Measurements from ENCODE around the gene SALL4.
"Not testable (repeated sequence)": the region's sequence is repeated elsewhere in the genome, so short reads cannot be mapped to it uniquely, and the experiment has no call there.

Gene SALL4

DNA sequence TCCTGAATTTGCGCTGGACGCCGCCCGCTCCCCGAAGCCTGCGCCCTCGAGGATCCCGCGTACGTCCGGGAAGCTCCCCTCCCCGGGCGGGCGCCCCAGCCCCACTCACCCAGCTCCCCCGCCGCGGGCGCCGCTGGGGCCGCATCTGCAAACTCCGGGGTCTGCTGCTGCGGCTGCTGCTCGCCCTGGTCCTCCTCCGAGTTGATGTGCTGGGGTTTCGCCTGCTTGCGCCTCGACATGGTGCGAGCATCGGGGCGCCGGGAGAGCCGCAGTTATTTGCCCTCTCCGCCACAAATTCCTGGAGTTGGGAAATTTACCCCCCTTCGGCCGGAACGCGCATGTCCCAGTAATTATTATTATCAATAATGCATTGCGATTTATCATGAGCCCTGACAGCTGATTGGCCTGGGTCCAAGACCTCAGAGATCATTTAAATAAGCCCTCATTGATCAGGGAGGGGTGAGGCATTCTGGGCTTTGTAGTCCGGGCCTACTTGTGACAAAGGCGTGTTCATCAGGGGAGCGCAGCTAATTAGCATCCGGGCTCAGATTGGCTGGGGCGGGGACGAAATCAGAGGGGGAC, at the start of gene SALL4:
Gene SALL4, minus strand, starts transcription at position 352 of the 582 bp plus-strand sequence. Its CDS starts 113 bp downstream, at position 239.
- DNase-seq = no peak

DNA sequence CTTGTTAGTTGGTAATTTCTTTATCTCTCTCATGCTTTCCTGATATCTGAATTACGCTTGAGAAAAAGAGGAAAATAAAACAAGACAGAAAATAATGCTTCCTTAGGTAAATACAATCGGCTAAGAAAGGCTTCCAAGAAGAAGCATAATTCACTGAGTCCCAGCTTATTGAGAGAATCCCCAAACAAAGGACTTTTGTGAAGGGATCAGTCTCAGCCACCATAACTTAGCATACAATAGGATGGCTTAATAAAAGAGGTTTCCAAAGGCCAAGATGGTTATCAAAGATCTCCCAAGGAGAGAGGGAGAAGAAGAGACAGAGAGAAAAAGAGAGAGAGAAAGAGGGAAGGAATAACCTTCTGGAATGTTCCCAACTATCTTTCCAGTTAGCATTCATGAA, 46.0 kb upstream of the SALL4 start:
- DNase-seq = no peak

DNA sequence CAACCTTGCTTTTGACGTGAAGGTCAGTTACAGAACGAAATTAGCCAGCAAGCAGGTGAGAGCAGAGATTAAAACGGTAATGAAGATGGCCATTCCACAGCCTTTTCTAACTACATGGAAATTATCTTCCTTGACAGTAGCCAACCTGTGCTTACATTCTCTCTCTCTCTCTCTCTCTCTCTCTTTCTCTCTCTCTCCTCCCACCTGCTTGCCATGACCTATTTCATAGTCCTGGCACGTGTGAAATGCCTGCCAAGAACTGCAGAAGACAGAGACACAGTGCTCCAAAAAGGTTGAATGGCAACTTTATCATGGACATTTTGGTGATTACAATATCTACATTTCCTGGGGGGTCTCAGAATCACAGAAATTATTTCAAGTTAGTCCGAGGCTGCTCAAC, 38.5 kb upstream of the SALL4 start:
- DNase-seq = no peak

DNA sequence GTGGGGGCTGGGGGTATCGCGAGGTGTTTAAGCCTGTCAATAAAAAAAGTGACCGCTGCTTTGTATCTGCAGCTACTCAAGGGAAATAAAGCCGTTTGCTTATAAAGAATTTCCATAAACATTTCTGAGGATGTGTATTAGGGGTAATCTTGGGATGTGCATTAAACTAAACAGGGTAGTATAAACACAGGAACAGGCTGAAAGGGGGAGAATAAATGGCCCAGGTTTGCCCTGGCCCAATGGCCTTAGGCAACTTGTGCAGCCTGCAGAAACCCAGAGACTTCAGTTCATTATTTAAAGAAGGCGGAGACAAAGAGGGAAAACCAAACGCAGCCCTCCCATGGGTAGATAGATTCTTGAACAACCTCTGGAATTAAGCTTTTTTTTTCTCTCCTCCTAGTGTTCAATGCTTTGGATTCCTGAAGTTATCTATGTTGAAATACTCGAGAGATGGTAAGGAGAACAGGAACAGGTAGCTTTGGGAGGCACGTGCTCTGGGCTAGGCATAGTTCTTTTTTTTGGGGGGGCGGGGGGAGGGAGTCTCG, 35.6 kb upstream of the SALL4 start:
- DNase-seq = no peak

DNA sequence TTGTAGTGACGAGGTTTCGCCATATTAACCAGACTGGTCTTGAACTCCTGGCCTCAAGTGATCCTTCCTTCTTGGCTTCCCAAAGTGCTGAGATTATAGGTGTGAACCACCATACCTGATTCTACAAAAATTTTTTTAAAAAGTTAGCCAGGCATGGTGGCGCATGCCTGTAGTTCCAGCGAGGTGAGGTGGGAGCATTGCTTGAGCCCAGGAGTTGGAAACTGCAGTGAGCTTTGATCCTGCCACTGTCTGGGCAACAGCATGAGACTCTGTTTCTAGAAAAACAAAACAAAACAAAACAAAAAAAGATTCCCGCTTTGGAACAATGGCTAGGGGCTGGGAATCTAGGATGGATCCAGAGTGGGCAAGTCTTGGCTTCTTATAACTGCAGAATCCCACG, 35.1 kb upstream of the SALL4 start:
- DNase-seq = no peak

DNA sequence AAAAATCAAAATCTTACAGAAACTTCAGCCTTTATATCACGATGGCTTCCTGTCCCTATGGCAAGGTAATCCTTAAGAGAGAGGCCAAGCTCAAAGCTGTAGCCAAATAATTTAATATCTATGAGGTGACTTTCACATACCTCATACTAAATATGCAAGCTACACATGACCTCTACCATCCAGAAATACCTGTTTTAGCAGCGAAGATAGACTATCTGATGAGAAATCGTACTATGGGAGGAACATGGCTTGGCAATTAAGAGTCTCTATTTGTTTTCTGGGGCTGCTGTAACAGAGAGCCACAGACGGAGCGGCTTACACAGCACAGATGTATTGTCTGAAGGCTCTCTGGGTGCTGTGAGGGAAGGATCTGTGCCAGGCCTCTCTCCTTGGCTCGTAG, 31.0 kb upstream of the SALL4 start:
- no peak for DNase-seq

DNA sequence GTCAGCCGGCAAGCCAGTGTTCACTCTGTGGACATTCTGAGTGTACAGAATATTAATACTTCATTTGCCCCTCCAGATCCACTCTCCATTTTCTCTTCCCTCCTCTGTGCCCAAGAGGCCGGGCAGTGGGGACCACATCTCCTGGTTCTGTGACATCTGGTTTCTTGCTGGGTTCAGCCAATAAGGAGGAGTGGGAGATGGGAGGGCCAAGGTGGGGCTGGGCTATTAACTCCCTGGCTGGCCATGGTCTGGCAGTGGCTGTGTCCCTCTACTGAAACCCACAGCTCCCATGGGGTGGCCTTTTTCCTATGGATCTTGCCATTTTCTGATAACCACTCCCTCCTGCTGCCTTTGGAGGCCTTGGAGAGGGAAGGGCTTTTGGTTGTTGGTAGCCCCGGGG, 30.0 kb upstream of the SALL4 start:
- no peak for DNase-seq

DNA sequence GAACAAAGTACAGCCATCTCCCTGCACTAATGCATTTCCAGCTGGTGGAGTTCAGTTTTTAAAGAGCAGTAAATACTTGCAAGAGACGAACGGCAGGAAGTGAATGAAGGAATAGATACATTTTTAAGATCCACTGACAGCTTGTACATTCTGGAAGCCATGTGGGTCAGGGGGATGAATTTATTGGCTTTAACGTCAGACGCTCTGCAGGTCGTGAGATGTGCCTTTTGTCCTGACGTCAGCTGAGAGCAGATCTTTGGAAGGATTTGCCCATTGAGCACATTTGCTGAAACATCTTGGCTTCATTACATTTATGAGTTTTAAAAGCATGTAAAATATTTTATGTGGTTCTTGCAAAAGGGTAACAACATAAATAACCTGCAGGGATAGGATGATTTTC, 29.5 kb upstream of the SALL4 start:
- DNase-seq = no peak

DNA sequence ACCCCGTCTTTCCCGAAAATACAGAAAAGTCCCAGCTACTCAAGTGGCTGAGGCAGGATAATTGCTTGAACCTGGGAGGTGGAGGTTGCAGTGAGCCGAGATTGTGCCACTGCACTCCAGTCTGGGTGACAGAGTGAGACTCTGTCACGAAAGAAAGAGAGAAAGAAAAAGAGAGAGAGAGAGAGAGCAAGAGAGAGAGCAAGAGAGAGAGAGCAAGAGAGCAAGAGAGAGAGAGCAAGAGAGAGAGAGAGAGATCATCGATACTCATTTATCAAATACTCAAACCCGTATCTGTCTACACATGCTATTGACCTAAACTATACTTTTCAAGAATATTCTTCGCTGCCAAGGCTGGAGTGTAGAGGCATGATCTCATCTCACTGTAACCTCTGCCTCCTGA, 28.2 kb upstream of the SALL4 start:
- no peak for DNase-seq

DNA sequence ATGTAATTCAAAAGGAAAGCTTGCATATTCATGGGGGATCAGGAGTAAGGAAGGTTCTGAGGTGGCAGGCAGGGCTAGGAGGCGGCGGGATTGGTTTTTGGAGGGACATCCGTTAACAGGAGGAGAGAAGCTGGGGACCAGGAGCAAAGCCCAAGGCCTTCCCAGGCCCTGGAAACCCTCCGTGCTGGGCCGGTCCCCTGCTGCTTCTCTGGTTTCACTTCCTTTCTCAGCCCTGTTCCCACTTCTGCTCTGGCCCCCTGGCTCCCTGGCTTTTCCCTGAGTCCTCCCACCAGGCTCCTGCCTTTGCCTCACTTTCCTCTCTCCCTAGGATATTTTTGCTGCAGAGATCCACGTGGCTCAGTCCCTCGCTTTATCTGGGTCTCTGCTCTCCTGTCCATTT, 26.4 kb upstream of the SALL4 start:
- DNase-seq = no peak

DNA sequence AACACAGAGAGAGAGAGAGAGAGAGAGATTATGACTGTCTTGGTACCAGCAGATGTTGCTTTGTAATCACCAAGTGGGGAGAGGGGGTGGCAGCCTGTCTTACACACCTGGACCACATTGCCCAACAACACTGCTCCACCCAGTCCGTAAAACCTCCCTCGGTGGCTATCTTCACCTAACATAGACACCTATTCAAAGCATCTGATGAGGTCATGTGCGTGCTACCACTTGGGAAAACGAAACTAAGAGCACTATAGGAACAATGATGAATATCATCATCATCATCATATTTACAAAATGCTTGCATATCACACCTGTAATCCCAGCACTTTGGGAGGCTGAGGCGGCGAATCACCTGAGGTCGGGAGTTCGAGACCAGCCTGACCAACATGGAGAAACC, 24.1 kb upstream of the SALL4 start:
- DNase-seq = no peak

DNA sequence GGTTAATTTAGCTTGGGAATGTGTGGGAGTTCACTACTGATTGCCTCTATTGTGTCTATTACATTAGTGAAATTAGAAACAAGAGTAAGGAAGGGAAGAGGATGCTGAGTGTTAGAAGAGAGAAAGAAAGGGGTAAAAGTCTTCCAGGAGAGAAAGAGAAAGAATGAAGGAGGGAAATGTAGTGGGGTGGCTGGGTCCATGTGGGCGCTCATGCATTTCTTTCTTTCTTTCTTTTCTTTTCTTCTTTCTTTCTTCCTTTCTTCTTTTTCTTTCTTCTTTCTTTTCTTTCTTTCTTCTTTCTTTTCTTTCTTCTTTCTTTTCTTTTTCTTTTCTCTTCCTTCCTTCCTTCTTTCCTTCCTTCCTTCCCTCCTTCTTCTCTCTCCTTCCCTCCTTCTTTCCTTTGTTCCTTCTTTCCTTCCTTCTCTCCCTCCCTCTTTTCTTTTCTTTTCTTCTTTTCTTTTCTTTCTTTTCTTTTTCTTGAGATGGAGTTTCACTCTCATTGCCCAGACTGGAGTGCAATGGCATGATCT, 16.2 kb upstream of the SALL4 start:
- DNase-seq = no peak

DNA sequence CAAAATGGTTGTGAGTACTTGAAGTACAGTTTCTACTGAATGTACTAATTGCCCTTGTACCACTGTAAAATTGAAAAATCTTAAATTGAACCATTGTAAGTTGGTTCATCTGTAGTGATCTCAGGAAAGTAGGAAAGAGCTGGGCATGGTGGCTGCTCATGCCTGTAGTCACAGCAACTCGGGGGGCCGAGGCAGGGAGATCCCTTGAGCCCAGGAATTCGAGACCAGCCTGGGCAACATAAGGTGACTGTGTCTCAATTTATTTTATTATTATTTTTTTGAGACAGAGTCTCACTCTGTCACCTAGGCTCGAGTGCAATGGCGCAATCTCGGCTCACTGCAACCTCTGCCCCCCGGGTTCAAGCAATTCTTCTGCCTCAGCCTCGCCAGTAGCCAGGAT, 14.5 kb upstream of the SALL4 start:
- not testable (repeated sequence) for DNase-seq

DNA sequence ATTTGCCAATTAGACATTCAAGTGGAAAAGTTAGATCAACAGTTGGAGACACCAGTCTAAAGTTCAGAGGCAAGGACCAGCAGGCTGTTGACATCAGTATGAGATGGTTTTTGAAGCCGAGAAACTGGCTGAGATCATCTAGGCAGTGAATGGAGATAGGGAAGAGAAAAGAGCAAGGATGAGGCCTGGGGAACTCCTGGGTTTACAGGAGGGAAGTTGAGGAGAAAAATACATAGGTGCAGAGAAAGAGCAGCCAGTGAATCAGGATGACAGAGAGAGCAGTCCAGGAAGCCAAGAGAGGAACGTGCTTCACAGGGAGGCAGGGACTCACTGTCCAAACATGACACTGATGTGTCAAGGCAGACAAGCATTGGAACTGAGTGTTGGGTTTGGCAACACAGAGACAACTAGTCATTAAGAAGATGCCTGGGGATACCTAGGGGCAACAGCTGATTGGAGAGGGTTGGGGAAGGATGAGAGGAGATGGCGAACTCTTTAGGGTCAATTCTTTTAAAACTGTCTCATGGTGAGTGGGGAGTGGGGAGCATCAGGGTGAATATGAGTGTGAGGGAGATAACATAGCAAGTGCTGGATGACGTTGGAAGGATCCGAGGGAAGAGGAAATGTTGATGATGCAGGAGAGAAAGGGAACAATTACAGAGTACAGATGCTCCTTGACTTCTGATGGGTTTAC, 13.2 kb upstream of the SALL4 start:
- no peak for DNase-seq

DNA sequence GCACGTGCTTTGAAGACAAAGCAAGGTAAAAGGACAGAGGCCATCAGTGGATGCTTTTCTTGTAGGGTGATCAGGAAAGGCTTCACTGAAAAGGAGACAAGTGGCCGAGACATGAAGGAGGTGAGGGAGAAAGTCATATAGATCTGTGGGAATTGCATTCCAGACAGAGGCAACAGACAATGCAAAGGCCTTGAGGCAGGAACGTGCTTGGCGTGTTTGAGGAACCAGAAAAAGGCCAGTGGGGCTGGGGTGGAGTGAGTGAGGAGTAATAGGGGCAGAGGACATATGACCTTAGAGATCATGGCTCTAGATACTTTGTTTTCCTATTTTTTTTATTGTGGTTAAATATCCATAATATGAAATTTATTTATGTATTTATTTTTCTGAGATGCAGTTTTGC, 10.5 kb upstream of the SALL4 start:
- DNase-seq = no peak

DNA sequence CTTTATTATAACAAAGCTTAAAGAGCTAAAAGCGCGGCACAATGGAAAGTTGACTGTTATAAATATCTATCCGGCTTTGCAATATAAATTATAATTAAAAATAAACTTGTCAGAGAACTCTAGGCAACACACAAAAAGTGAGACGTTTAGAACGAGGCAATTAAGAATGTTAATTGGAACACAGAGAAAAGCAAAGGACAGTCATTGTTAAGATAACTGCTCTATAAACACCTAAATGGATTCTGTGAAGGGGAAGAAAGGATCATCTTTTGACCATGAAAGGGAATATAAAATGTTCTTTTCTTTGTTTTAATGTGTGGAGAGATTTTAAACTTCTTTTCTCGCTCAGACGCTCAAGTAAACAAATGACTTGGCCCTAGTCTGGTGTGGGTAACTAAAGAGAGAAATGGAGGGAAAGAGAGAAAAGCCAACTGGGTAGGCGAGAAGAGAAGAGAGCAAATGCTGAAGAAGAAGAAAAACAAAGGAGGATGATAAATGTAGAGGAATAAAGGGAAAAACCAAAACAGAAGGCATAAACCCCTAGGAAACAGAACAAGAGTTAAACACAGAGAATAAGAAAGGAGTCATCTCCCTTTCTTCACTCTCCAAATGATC, 9.3 kb upstream of the SALL4 start:
- no peak for DNase-seq

DNA sequence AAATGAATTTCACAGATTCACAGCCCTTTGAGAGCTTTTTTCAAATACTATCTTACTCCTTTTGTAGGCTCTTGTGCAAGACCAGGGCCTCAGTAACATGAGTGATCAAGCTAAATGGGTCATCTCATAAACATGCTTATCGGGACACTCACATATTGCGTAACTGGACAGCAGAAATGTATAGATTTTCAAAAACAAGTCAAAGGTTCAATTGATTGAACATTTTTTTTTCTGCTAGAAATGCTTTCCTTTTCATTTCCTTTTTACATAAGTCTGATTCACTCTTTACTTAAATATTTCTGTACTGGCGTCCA, 8.7 kb upstream of the SALL4 start:
- DNase-seq = no peak

DNA sequence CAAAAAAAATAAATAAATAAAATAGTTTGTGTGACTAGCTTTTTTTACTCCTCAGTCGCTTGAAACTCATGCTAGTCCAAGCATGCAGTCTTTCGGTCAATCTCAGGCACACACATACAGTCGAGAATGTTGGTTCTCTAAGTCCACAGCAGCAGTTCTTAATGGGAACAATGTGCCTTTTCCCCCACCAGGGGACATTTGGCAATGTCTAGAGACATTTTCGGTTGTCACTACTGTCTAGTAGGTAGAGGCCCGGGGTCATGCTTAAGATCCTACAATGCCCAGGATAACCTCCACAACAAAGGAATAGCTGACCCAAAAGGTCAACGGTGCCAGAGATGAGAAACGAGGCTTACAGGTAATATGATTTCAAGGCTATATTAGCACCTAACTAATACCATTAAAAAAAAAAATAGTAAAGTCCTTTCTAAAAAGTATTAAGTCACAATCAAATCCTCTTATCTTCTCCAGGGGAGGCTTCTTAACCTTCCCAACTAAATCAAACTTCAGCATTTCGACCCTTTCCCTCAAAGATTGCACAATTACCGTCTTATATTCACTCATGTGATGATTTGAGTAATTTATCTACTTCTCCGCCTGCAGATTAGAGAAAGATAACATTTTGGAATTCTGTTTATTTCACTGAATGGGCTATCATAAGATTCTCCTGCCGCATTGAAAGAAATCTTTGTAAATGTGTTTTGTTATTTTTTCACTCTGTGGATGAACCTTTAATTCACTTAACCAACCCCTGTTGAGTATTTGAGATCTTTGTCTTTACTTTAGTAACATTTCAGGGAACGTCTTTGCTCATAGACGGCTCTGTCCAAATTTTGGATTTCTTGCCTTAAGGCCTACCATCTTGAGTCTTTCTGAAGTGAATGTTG, 8.1 kb upstream of the SALL4 start:
- DNase-seq = no peak

DNA sequence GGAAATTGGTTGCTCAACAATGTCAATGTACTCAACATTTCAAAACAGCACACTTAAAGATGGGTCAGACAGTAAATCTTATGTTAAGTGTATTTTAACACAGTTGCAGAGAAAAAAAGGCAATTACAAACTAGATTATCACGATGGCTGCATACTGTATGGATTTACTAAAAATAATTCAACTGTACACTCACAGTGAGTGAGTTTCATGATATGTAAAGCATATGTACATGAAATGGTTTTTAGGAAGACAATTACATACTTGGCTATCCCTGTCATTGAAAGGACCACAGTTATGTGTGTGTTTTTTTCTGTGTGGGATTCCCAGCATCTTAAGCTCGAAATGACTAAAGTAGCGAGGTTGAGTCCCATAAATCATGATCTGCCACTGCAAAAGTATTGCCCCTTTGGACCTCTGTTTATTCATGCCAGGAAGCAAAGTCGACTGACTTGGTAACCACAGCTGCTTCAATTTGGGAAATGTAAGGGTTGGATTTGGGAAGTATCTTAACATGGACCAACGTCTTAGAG, 5.5 kb upstream of the SALL4 start:
- DNase-seq = no peak

DNA sequence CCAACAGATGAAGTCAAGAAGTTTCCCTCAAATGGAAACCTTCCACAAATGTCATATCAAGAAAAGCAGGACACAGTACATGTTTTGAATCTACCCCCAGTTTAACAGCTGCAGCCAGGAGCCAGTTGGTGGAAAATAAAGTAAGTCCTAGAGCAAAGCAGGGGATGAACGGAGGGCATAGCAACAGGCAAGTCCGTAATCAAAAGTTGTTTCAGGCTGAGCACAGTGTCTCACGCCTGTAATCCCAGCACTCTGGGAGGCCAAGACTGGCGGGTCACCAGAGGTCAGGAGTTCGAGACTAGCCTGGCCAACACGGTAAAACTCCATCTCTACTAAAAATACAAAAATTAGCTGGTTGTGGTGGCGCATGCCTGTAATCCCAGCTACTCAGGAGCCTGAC, 2.4 kb upstream of the SALL4 start:
- no peak for DNase-seq

DNA sequence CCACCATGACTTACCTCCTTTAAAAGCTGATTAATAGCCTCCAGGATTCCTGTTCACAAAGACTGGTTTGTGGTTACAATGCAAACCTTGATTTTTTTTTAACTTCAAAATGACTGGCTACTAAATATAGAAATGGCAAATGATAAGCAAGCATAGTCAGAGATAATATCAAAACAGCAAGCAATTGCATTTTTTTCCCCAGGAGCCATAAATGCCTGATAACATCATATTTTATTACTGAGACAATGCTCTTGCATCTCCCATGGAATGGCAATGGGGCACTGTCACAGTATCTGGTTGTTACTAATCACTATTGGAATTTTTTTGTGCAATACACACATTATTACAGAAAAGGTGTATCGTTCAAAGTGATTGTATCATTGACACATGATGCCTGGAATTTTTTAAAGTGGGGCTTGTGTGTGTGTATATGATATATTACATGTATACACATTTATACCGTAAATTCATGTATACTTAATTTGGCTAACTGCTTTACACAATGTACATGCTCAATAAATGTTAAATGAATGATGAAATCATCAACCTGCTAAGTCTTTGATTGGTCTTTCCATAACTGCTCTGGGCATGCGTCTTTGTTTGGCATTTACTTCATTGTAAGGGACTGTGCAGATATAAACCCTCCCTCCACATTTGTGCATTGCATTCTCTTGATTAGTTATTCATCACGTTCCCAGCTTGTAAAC, 980 bp upstream of the SALL4 start:
- DNase-seq = no peak

DNA sequence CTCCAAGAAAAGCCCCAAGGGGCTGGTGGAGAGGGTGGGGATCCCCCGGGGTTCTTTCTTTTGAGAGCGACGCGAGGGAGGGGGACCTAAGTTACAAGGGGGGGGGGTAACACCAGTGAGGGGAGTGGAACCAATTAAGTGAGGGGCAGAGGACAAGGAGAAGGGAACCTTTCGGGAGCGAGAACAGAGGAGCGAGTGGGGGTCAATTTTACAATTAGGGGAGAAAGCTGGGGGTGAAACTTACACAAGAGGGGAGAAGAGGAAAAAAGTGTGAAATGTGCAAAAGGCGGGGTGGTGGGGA, 548 bp downstream of the SALL4 start:
- DNase-seq = no peak
